Stimulated activated naive CD8-positive, alpha-beta T cell treated with anti-CD3 and anti-CD28 coated beads, Interleukin-15, Interleukin-2, amounts not matched to agents 100 U/mL and 50 U/mL, for 24 hours (primary cell): ENCODE data around the gene MAGI1.

Source experiments
- ATAC-seq: fragments of 150-1000 bp; cut with Tn5 transposase; one replicate; pipeline ENCODE4 v1.10.0; 2021
- DNase-seq: peaks from one replicate; pipeline ENCODE4 v3.0.0; 2021

MAGI1 gene

DNA sequence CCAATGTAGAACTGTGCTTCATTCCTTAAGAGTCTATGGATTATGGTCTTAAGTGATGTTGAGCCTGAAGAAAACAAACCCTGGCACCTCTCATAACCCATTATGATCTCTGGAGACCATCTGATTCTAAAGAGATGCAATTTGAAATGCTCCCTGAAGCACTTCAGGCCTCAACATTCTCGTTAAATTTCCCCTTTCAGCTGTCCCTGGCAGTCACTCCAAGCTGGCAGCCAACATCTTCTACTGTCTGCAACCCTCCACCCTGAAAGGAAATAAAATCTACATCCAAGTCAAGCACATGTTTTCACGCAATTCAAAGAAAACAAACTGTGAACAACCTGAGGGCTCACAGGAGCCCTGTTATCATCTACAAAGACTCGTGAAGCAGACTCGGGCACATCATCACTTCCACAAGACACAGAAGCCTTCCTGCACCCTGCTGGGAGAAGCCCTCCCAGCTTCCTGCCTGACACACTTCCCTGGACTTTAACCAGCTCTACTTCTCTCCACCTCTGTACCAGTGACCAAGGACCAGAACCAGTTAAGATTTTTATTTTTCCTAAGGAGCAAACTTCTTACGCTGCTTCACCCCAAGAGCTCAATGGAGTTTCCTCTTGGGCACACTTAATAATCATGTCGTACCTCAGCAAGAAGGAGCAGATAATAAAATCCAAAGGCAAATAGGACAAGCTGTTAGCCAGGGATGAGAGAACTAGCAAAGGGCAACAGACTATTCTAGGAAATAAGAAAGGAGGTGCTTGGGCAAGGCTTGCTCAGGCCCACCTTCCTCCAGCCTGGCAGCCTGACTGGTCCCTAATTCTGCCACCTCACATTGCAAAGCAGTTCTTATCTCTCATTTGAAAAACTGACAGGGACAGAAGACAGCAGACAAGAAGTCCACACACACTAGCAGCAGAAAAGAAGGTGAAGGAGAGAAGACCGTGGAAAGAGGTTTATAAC, 67.1 kb downstream of the MAGI1 start:
- no peak for DNase-seq
- ATAC-seq, result no peak

- ATAC-seq (no peak), DNase-seq (no peak)
Observed at GRCh38 chr3:65968996-65969395, 69.7 kb downstream of the MAGI1 start.

- DNase-seq (no peak), ATAC-seq (no peak)
Observed at GRCh38 chr3:65967451-65967850, 71.3 kb downstream of the MAGI1 start.

DNA sequence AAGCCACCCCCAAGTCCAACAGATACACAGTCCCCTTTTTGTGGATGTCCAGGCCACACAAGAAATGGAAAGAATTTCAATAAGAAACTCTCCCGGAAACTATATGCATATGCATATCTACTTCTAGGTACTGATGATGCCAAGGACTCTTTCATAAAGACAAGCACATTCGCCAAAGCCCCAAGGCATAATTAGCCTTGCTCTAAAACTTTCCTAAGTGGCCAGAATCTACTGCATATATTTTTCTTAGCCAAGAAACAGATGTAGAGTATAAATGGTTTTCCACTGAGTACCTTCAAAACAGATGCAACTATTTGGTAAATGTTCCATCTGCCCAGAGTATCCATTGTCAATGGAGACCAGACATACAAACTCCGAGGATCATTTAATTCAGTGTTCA, 73.9 kb downstream of the MAGI1 start:
- ATAC-seq (no peak), DNase-seq (no peak)

GRCh38 chr3:65963787-65964677, 74.7 kb downstream of the MAGI1 start:
- ATAC-seq, result peak; percentile 92
- peak; percentile 57 for DNase-seq

DNA sequence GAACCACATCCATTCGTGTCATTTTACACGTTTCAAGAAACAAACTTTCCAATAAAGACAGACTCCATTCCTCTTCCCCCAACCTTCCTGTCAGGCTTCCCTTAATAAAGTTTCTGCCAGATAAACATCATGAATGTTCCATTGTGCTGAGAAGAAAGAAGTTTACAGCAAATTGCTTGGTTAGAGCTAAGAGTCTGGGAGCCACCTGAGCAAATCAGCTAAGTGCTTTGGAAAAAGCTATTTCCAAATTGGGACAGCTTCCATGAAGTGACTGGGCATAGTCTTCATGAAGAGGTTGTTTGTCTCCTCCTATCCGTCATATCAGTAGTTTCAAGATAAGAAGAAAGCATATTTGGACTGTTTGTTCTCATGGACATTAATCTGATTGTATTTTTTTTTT, 77.0 kb downstream of the MAGI1 start:
- DNase-seq (no peak), ATAC-seq (no peak)

- DNase-seq (no peak), ATAC-seq (no peak)
Observed at GRCh38 chr3:65961128-65961527, 77.6 kb downstream of the MAGI1 start.

DNA sequence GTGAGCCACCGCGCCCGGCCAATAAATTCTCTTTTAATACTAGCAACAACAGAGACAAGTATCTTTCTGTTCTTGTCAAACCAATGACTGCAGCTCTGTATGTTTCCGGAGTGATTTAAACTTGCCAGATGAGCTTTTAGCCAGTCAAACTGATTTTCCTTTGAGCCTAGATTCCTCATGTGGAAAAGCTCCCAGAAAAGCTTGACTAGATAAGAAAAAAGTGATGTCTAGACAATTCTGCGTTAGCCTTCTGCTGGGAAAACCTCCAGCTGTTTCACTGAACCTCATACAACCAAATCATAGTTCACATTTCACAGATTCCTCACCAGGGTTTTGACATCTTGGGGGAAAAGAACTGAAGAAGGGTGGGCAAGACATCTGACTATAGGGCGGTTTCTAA, 78.6 kb downstream of the MAGI1 start:
- ATAC-seq (no peak), DNase-seq (no peak)

DNA sequence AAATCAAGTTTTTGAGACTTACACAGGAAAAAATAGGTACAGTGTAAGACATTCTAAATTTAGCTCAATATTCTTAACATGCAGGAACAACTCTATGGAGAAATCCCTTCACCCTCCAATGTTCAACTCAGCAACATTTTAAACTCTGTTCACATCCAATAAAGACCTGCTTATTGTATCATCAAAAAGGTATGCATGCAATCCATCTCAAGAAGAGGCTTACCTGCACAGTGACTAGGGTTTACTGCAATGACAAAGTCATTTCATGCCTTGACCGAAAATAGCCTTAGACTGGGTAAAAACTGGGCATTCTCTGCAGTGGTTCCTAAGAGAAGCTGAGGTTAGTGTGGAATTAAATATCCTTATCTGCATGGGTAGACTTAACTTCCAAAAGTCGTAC, 80.5 kb downstream of the MAGI1 start:
- DNase-seq, result no peak
- ATAC-seq, result no peak

GRCh38 chr3:65955792-65956477, 82.8 kb downstream of the MAGI1 start:
- no peak for ATAC-seq
- no peak for DNase-seq

GRCh38 chr3:65953881-65954733, 84.6 kb downstream of the MAGI1 start:
- no peak for ATAC-seq
- no peak for DNase-seq

DNA sequence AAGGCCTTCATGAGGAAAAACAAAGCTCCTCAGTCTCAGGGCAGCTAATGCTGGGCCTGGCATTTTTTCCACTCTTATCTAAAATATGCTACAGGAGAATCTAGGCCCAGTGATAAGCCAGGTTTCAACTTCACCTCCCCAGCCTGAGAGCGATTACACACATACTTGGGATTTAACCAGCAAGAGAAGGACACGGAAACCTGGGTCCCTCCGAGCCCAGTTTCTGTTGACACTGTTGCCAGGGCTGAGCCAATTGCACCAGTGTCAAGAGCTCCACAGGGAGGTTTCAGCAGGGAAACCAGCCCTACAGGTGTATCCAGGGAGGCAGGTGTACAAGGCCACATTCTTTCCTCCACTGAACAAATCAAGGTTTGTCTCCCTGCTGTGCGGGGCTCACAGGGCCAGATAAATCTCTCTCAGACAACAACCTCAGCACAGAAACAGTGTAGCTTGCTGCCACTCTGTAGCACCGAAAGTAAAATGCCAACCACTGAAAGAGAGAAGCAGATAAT, 85.4 kb downstream of the MAGI1 start:
- ATAC-seq (no peak), DNase-seq (no peak)

DNA sequence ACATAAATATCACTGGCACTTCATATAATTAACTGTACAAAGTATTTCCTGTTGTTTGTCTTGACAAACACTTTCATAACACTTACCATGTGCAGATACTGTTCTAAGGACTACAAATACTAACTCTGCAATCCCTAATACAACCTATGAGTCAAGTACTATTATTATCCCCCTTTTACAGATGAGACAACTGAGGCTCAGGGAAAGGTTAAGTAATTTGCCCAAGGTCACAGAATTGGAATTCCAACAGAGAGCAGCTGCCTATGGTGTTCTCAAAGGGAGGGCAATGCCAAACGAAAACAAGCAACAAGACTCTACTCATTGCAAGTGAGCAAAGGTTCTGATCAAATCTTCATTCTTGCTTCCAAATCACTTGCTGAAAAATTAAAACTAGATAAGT, 85.9 kb downstream of the MAGI1 start:
- ATAC-seq (no peak), DNase-seq (no peak)

GRCh38 chr3:65951836-65952505, 86.7 kb downstream of the MAGI1 start:
- DNase-seq (no peak), ATAC-seq (no peak)

DNA sequence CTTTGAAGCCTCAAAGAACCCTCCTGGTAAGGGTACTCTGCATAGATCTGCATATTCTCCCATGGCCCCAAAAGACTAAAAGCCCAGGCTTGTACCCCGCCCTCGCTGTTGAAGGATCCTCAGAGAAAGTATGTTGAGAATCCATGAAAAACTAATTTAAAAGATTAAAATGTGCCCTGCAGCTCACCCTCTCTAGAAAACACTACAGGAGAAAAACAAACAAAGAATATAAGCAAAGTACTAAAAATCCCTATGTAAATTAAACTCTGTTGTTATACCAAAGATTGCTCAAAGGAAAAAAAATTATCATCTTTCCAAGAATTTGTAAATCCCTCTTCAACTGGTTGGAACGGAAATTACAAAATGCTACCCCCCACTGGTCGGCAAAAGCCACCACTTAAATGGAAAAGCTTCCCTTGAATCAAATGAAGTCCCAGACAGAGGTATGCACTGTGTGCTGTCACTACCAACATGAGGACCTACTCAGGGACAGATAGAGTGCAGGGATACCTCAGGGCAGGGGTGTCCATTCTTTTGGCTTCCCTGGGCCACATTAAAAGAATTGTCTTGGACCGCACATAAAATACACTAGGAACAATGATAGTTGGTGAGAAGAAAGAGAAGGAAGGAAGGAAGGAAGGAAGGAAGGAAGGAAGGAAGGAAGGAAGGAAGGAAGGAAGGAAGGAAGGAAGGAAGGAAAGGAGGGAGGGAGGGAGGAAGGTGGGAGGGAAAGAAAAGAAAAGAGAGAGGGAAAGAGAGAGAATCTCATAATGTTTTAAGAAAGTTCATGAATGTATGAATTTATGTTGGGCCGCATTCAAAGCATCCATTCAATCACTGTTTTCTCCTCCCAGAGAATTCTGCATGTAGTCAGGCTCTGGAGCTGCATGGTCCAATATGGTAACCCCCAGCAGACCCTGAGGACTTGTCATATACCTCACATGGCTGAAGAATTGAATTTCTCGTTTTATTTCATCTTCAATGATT, 88.1 kb downstream of the MAGI1 start:
- ATAC-seq, result no peak
- no peak for DNase-seq

DNA sequence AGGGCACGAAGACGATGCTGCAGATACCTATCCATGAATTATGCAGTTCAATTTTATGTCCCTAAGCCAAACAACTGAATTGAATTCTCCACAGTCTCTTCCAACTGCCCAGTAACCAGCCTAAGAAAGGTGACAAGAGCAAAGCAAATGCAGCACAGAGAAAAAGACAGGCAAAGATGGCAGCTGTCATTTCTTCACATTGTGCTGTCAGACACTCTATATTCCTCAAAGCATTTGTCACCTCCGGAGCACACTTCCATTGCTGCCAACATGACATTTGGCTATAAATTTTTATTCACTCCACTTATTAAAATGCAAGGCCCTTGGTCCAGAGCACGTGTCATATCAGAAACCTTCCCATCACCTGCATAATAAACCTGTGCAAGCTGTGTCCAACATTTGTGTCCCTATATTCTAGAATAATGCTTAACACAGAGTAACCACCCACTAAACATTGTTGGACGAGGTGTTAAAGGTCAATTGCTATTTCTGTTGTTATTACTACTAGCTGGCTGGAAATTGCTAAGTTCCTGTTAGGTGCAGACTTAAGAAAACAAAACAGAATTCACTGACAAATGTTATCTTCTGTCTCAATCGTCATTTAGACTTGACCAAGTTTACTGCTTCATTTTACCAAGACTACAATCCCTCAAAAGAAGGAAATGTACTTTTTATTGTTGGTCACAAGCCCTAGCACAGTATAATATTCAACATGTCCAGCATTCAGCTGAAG, 89.7 kb downstream of the MAGI1 start:
- no peak for ATAC-seq
- no peak for DNase-seq

DNA sequence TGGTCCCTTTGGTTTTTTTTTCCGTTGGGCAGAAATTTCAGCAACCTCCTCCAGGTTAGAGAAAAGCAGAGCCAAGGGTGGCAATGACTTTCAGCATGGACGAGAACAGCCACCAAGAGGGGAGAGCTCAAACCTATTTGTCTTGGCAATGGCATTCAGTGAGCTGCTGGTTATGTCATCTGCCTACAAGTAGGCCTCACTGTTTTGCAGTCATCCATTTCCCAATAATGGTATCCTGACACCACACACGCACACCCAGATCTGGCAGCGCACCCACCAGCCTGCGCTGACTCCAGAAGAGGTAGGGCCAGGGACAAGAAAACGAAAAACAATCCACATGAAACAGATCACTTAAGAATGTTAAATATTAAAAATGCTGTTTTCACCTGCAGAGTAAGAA, 92.3 kb downstream of the MAGI1 start:
- DNase-seq (no peak), ATAC-seq (no peak)

- no peak for DNase-seq
- ATAC-seq, result no peak
Observed at GRCh38 chr3:65945953-65946352, 92.8 kb downstream of the MAGI1 start.

DNA sequence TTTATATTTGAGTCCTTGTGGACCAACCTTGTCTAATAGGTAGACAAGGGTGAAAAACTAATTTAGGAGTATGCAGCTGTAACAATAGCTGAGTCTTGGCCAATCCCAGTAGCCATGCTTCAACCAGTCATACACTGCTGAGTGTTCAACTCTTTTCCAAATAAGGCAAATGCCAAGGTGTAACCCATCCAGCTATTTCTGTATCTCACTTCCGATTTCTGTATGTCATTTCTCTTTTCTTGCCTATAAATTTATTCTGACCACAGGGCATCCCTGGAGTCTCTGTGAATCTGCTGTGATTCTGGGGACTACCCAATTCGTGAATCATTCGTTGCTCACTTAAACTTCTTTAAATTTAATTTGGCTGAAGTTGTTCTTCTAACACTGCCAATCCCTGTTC, 93.2 kb downstream of the MAGI1 start:
- ATAC-seq (no peak), DNase-seq (no peak)
